ENCODE measurements around the gene TTYH3. TPM values are rescaled to one million over a fixed set of nuclear protein-coding genes. Genes with fewer than 3 reads are reported as not detected.
"Not testable (repeated sequence)": the region's sequence is repeated elsewhere in the genome, so short reads cannot be mapped to it uniquely, and the experiment has no call there.

The TTYH3 gene
- total RNA-seq, 1 donor from 2014 or later = 237 TPM

- H3K36me3 Mint-ChIP-seq (ENCODE audit: low read depth) = no peaks in the 10 kb centered on the region
- peak overlapping the region; percentile 56 for H3K4me3 Mint-ChIP-seq
- TF ChIP-seq, protein P1, sequence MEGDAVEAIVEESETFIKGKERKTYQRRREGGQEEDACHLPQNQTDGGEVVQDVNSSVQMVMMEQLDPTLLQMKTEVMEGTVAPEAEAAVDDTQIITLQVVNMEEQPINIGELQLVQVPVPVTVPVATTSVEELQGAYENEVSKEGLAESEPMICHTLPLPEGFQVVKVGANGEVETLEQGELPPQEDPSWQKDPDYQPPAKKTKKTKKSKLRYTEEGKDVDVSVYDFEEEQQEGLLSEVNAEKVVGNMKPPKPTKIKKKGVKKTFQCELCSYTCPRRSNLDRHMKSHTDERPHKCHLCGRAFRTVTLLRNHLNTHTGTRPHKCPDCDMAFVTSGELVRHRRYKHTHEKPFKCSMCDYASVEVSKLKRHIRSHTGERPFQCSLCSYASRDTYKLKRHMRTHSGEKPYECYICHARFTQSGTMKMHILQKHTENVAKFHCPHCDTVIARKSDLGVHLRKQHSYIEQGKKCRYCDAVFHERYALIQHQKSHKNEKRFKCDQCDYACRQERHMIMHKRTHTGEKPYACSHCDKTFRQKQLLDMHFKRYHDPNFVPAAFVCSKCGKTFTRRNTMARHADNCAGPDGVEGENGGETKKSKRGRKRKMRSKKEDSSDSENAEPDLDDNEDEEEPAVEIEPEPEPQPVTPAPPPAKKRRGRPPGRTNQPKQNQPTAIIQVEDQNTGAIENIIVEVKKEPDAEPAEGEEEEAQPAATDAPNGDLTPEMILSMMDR (conservative IDR thresholded peaks at IDR 0.05) = peak; percentile 54
- peak overlapping the region; percentile 64 for H3K27ac Mint-ChIP-seq (ENCODE audit: unreplicated experiment)
- H3K9me3 Mint-ChIP-seq = no peaks in the 10 kb centered on the region
- peaks cover 57% of the 10 kb centered on the region for H3K4me1 Mint-ChIP-seq
- peak; percentile 49 for DNase-seq (ENCODE audit: low read depth, low spot score)
- no peaks in the 10 kb centered on the region for H3K27me3 Mint-ChIP-seq (ENCODE audit: low read depth)
These were observed 22.8 kb upstream of the TTYH3 start for GRCh38 chr7:2608921-2609411.

GRCh38 chr7:2609646-2610045, 22.1 kb upstream of the TTYH3 start:
- DNase-seq (ENCODE audit: low read depth, low spot score); H3K27me3 Mint-ChIP-seq (ENCODE audit: low read depth); H3K4me3 Mint-ChIP-seq; H3K36me3 Mint-ChIP-seq (ENCODE audit: low read depth); H3K9me3 Mint-ChIP-seq: not testable (repeated sequence)
- Mint-ChIP-seq H3K4me1 (peaks cover 64% of the 10 kb centered on the region), H3K27ac (ENCODE audit: unreplicated experiment) (peak overlapping the region; percentile 50)

- Mint-ChIP-seq H3K27me3 (ENCODE audit: low read depth) (no peaks in the 10 kb centered on the region), H3K4me1 (peaks cover 70% of the 10 kb centered on the region), H3K36me3 (ENCODE audit: low read depth) (no peaks in the 10 kb centered on the region), H3K27ac (ENCODE audit: unreplicated experiment) (no peak overlapping the region), H3K9me3 (no peaks in the 10 kb centered on the region), H3K4me3 (no peak overlapping the region)
- TF ChIP-seq, protein P1 (conservative IDR thresholded peaks at IDR 0.05) = no peak
- DNase-seq (ENCODE audit: low read depth, low spot score) = no peak
These were observed 21.3 kb upstream of the TTYH3 start for GRCh38 chr7:2610466-2610865.

DNA sequence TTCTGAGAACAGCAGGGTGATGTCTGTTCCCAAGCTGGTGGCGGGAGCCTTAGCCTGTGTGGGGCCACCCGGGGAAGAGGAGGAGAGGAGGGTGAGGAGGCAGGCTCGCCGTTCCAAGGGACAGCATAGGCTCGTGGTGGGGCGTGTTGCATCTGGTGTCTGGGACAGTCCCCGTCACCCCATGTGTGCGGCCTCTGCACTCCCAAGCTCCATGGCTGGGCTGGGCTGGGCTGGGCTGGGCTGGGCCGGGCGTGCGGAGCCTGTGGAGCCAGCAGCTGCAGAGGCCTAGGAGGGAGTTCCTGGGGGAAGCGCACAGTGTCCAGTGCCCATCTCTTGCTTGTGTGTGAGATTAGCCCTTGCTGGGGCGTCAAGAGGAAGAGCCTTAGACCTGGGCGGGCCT, 20.9 kb upstream of the TTYH3 start:
- peaks cover 70% of the 10 kb centered on the region for H3K4me1 Mint-ChIP-seq
- H3K27ac Mint-ChIP-seq (ENCODE audit: unreplicated experiment) = no peak overlapping the region
- H3K36me3 Mint-ChIP-seq (ENCODE audit: low read depth) = no peaks in the 10 kb centered on the region
- no peak overlapping the region for H3K4me3 Mint-ChIP-seq
- H3K27me3 Mint-ChIP-seq (ENCODE audit: low read depth) = no peaks in the 10 kb centered on the region
- no peak for DNase-seq (ENCODE audit: low read depth, low spot score)
- H3K9me3 Mint-ChIP-seq = no peaks in the 10 kb centered on the region
- TF ChIP-seq, protein P1 (conservative IDR thresholded peaks at IDR 0.05) = no peak

GRCh38 chr7:2611401-2611800, 20.4 kb upstream of the TTYH3 start:
- no peak overlapping the region for H3K27ac Mint-ChIP-seq (ENCODE audit: unreplicated experiment)
- no peaks in the 10 kb centered on the region for H3K36me3 Mint-ChIP-seq (ENCODE audit: low read depth)
- no peak overlapping the region for H3K4me3 Mint-ChIP-seq
- TF ChIP-seq, protein P1 (conservative IDR thresholded peaks at IDR 0.05) = no peak
- H3K9me3 Mint-ChIP-seq = no peaks in the 10 kb centered on the region
- peaks cover 67% of the 10 kb centered on the region for H3K4me1 Mint-ChIP-seq
- no peak for DNase-seq (ENCODE audit: low read depth, low spot score)
- no peaks in the 10 kb centered on the region for H3K27me3 Mint-ChIP-seq (ENCODE audit: low read depth)

DNA sequence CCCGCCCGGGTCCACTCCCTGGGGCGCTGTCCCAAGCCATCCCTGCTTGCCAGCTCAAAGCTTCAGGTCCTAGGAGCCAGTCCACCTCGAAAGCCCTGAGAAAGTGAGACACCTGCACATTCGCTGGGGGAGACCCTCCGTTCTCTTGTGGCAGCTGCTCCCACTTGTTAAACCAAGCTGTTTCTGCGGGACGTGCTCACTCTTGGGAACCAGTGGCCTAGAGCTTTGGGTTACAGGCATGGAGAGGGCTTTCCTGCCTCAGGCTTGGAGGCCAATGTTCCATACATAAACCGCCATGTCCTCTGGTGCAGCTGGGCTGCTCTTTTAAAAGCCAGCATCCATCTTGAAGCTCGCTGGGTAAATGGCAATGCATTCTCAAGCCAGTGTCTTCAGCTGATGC, 19.9 kb upstream of the TTYH3 start:
- H3K27ac Mint-ChIP-seq (ENCODE audit: unreplicated experiment) = no peak overlapping the region
- TF ChIP-seq, protein P1 (conservative IDR thresholded peaks at IDR 0.05) = no peak
- no peak for DNase-seq (ENCODE audit: low read depth, low spot score)
- no peaks in the 10 kb centered on the region for H3K9me3 Mint-ChIP-seq
- no peaks in the 10 kb centered on the region for H3K36me3 Mint-ChIP-seq (ENCODE audit: low read depth)
- no peaks in the 10 kb centered on the region for H3K27me3 Mint-ChIP-seq (ENCODE audit: low read depth)
- H3K4me1 Mint-ChIP-seq = peaks cover 71% of the 10 kb centered on the region
- no peak overlapping the region for H3K4me3 Mint-ChIP-seq

All from neural crest cell (in vitro differentiated cells).